CD14-positive monocyte (primary cell): ENCODE data around the gene KDM7A. TPM values are rescaled to one million over a fixed set of nuclear protein-coding genes. Genes with fewer than 3 reads are reported as not detected.

Source experiments
- DNase-seq, 3 donors: peaks; one replicate each; pipeline ENCODE4 v3.0.0-alpha.2; 2011 to 2022
- H2AFZ ChIP-seq: 2 replicates; pipeline ENCODE4 v1.6.0; 2012; ENCODE audit warnings: mild to moderate bottlenecking, low read depth, low read length, inconsistent platforms; ENCODE audit not compliant: insufficient read depth, poor library complexity, severe bottlenecking
- H3K27ac ChIP-seq, 2 donors: 1 replicate in 1 of 2; 2 replicates in 1 of 2; pipeline ENCODE4 v1.5.1; 2012 to 2013; ENCODE audit warnings: low read length in 2 of 2, control low read depth in 1 of 2, inconsistent platforms in 1 of 2, low read depth in 1 of 2, mild to moderate bottlenecking in 1 of 2
- H3K27me3 ChIP-seq, 2 donors: one replicate each; pipeline versions ENCODE4 v1.6.0 to v1.6.1; 2011 to 2013; ENCODE audit warnings: low read length in 2 of 2; ENCODE audit not compliant: control insufficient read depth in 2 of 2, insufficient read depth in 2 of 2
- H3K36me3 ChIP-seq, 2 donors: replicated peaks in 1 of 2; 1 replicate in 1 of 2; 2 replicates in 1 of 2; pipeline versions ENCODE4 v1.5.1 to v1.6.1; 2012 to 2013; ENCODE audit warnings: low read length in 2 of 2, control low read depth in 1 of 2, inconsistent platforms in 1 of 2, mild to moderate bottlenecking in 1 of 2; ENCODE audit not compliant: insufficient read depth in 2 of 2, control insufficient read depth in 1 of 2
- H3K4me1 ChIP-seq, 2 donors: 1 replicate in 1 of 2; 2 replicates in 1 of 2; pipeline versions ENCODE4 v1.5.1 to v1.6.1; 2012 to 2013; ENCODE audit warnings: low read length in 2 of 2, control low read depth in 1 of 2, inconsistent platforms in 1 of 2, mild to moderate bottlenecking in 1 of 2, moderate library complexity in 1 of 2; ENCODE audit not compliant: insufficient read depth in 2 of 2, control insufficient read depth in 1 of 2
- H3K4me2 ChIP-seq: replicated peaks from 2 replicates; pipeline ENCODE3; 2012; ENCODE audit warnings: low read length, moderate library complexity, mild to moderate bottlenecking; ENCODE audit not compliant: poor library complexity, severe bottlenecking; ENCODE audit errors: extremely low read depth
- H3K4me3 ChIP-seq, 3 experiments: fragments of 200-600 bp in 1 of 3; sonication (generic) in 1 of 3; replicated peaks in 1 of 3; 1 replicate in 2 of 3; 2 replicates in 1 of 3; pipeline ENCODE4 v1.5.1; 2011 to 2013; ENCODE audit warnings: low read length in 3 of 3, mild to moderate bottlenecking in 3 of 3, control low read depth in 2 of 3, low read depth in 2 of 3, inconsistent platforms in 1 of 3, moderate library complexity in 1 of 3
- H3K79me2 ChIP-seq: 2 replicates; pipeline ENCODE4 v1.6.0; 2012; ENCODE audit warnings: mild to moderate bottlenecking, control low read depth, inconsistent platforms, low read length, moderate library complexity; ENCODE audit not compliant: insufficient read depth
- H3K9ac ChIP-seq: 2 replicates; pipeline ENCODE4 v1.6.0; 2017; ENCODE audit warnings: low read length, mild to moderate bottlenecking; ENCODE audit not compliant: insufficient read depth, poor library complexity, severe bottlenecking
- H3K9me3 ChIP-seq, 2 donors: replicated peaks in 1 of 2; 1 replicate in 1 of 2; 2 replicates in 1 of 2; pipeline versions ENCODE4 v1.5.1 to v1.6.1; 2012 to 2013; ENCODE audit warnings: low read length in 2 of 2, control low read depth in 1 of 2; ENCODE audit not compliant: control insufficient read depth in 1 of 2, insufficient read depth in 1 of 2
- H4K20me1 ChIP-seq: 2 replicates; pipeline ENCODE4 v1.6.0; 2012; ENCODE audit warnings: mild to moderate bottlenecking, low read length, control low read depth, moderate library complexity; ENCODE audit not compliant: insufficient read depth
- H3K27ac Mint-ChIP-seq, 7 donors: one replicate each; pipeline ENCODE4 v1.8.0; 2020; ENCODE audit warnings: mild to moderate bottlenecking in 7 of 7, mixed read lengths in 7 of 7, moderate library complexity in 6 of 7, inconsistent platforms in 2 of 7
- H3K27me3 Mint-ChIP-seq, 3 donors: one replicate each; pipeline ENCODE4 v1.8.0; 2021 to 2022; ENCODE audit warnings: low read depth in 3 of 3, mild to moderate bottlenecking in 3 of 3, mixed read lengths in 3 of 3, moderate library complexity in 3 of 3, inconsistent platforms in 1 of 3
- H3K36me3 Mint-ChIP-seq, 2 donors: one replicate each; pipeline ENCODE4 v1.8.0; 2020; ENCODE audit warnings: mixed read lengths in 2 of 2, inconsistent platforms in 1 of 2, mild to moderate bottlenecking in 1 of 2
- H3K4me1 Mint-ChIP-seq: one replicate; pipeline ENCODE4 v1.8.0; 2020; ENCODE audit warnings: mild to moderate bottlenecking, mixed read lengths
- H3K4me3 Mint-ChIP-seq, 2 donors: one replicate each; pipeline ENCODE4 v1.8.0; 2020; ENCODE audit warnings: mild to moderate bottlenecking in 2 of 2, mixed read lengths in 2 of 2, moderate library complexity in 1 of 2
- H3K9me3 Mint-ChIP-seq, 7 donors: one replicate each; pipeline ENCODE4 v1.8.0; 2020 to 2022; ENCODE audit warnings: mixed read lengths in 7 of 7, mild to moderate bottlenecking in 6 of 7, moderate library complexity in 6 of 7, inconsistent platforms in 2 of 7
- CTCF ChIP-seq: fragments of 200-600 bp; IDR thresholded peaks from one replicate; pipeline ENCODE4 v1.8.0; 2022; ENCODE audit warnings: antibody characterized with exemption, mild to moderate bottlenecking
- WGBS: methylation state at CpG from one replicate; pipeline ENCODE4 v1.1.5; 2013; ENCODE audit warnings: missing lambda C conversion rate; ENCODE audit not compliant: insufficient coverage; 5-methylcytosine and 5-hydroxymethylcytosine counted together
- intact Hi-C, 2 donors: fragments of 100-400 bp; cut with micrococcal nuclease; formaldehyde crosslinking; loops; one replicate each; pipeline versions ENCODE4 v1.15.0 to v1.15.1; 2023
- polyA plus RNA-seq, 3 donors: library from polyadenylated mRNA; depleted of rRNA in 1 of 3; unstranded in 2 of 3; stranded (reverse) in 1 of 3; fragments of 300-500 nt in 2 of 3; fragments of >200 nt in 1 of 3; fragmentation: Illumina TruSeq in 2 of 3; gene quantifications; 1 replicate in 2 of 3; 2 replicates in 1 of 3; pipeline ENCODE4 v1.2.3, GENCODE V29; 2012 to 2021

The KDM7A gene
- polyA plus RNA-seq, 3 donors = 4.9 to 37.9 (median 7.9) TPM

DNA sequence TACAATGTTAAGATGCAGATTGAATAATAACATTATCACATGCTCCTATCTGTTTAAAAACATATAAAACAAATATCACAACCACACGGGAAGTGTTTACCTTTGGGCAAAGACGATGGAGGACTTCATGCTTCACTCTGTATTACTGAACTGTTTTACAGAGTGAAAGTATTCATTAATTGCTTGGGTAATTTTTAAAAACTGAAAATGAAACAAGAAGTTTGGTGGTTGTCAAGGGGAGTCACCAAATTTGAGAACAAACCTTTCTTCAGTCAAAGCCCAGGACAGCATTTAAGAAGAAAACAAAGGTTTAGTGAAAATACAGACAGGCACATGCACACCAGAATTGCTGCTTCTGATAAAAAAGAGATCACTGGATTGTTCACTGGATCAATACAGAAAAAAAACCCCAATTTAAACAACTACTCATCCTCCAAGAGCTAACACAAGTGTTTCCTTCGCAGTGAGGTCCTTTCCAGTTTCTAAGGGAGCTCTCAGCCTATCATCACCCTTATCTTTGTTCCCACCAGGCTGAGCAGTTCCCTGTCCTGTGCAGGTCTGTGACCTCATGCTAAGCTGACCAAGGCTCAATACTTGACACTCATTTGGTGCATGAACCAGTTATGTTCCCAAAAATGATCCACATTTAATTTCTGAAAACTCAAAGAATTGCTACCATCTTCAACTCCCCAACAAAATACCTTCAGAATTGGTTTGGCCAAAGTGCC, 122.8 kb downstream of the KDM7A start:
- peaks cover 37% of the 10 kb centered on the region for H3K4me1 Mint-ChIP-seq
- H3K4me1 ChIP-seq = peaks cover 7 to 15% of the 10 kb centered on the region in 2 donors
- DNase-seq = no peak
- peaks cover 78% of the 10 kb centered on the region for H4K20me1 ChIP-seq
- H3K9me3 ChIP-seq = no peaks in the 10 kb centered on the region
- peak overlapping the region; percentile 8 to 60 for H3K27ac ChIP-seq
- H3K9me3 Mint-ChIP-seq = peaks cover 0 to 5% (median 0%) of the 10 kb centered on the region in 7 donors
- TF ChIP-seq CTCF = no peak
- H3K36me3 ChIP-seq = peaks cover 40 to 79% of the 10 kb centered on the region in 2 donors
- H3K9ac ChIP-seq = no peak overlapping the region
- intact Hi-C loops = no loop called here
- 91% methylated on average over 1 of the region's 3 CpGs for WGBS
- no peaks in the 10 kb centered on the region for H3K27me3 ChIP-seq
- no peaks in the 10 kb centered on the region for H3K27me3 Mint-ChIP-seq
- H2AFZ ChIP-seq = no peak overlapping the region
- peak overlapping the region; percentile 43 to 85 (median 58) for H3K27ac Mint-ChIP-seq
- H3K4me2 ChIP-seq = no peak overlapping the region
- no peak overlapping the region for H3K4me3 Mint-ChIP-seq
- H3K36me3 Mint-ChIP-seq = peaks cover 72 to 84% of the 10 kb centered on the region in 2 donors
- H3K4me3 ChIP-seq = no peak overlapping the region
- H3K79me2 ChIP-seq = peaks cover 15% of the 10 kb centered on the region

DNA sequence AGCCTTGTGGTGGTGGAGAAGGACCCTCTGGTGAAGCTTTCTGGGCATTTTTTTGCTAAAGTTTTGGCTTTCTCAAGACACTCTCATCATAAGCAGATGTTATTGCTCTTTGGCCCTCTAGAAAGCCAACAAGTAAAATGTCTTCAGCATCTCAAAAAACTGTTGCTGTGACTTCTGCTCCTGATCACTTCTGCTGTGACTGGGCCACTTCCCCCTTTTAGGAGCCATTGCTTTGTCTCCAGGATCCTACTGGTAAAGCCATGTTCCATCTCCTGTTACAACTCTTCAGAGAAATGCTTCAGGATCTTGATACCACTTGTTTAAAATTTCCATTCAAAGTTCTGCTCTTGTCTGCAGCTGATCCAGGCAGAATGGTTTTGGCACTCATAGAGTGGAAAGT, 125.0 kb downstream of the KDM7A start:
- Histone ChIP-seq H3K27ac (peak overlapping the region in 1 of 2 donors; percentile 52), H3K4me3 (no peak overlapping the region), H3K9me3 (no peaks in the 10 kb centered on the region), H2AFZ (no peak overlapping the region), H3K4me2 (no peak overlapping the region), H3K9ac (no peak overlapping the region), H3K79me2 (no peaks in the 10 kb centered on the region), H3K27me3 (no peaks in the 10 kb centered on the region), H3K36me3 (peaks cover 40 to 88% of the 10 kb centered on the region in 2 donors), H3K4me1 (peaks cover 7 to 12% of the 10 kb centered on the region in 2 donors), H4K20me1 (peaks cover 75% of the 10 kb centered on the region)
- no peaks in the 10 kb centered on the region for H3K27me3 Mint-ChIP-seq
- peaks cover 0 to 2% (median 0%) of the 10 kb centered on the region in 7 donors for H3K9me3 Mint-ChIP-seq
- H3K4me3 Mint-ChIP-seq = no peak overlapping the region
- intact Hi-C loops = no loop called here
- peaks cover 75 to 80% of the 10 kb centered on the region in 2 donors for H3K36me3 Mint-ChIP-seq
- H3K4me1 Mint-ChIP-seq = peaks cover 30% of the 10 kb centered on the region
- TF ChIP-seq CTCF = no peak
- peak overlapping the region in 3 of 7 donors; percentile 33 to 68 (median 58) for H3K27ac Mint-ChIP-seq
- DNase-seq = peak in 2 of 3 donors; percentile 12 to 16
